Ammon's horn (tissue), 1 donor: ENCODE measurements around the gene CBY1.

Experiments used
- DNase-seq: peaks from one replicate; pipeline ENCODE4 v3.0.0-alpha.2; 2016; ENCODE audit warnings: low spot score

The CBY1 gene

GRCh38 chr22:38700789-38701628, 44.6 kb downstream of the CBY1 start, which contains the start of gene JOSD1:
Gene JOSD1 (minus strand): TSS chr22:38700943. CDS start chr22:38699987, 956 bp downstream.
- peak; percentile 97 for DNase-seq

GRCh38 chr22:38704654-38705234, 48.3 kb downstream of the CBY1 start:
- DNase-seq: no peak

- DNase-seq: peak; percentile 100
Measured at GRCh38 chr22:38705235-38706100, 49.0 kb downstream of the CBY1 start, which contains the start of gene GTPBP1. Gene GTPBP1 (plus strand): TSS chr22:38705944. CDS start chr22:38705956, 12 bp downstream.

GRCh38 chr22:38706101-38706900, 49.9 kb downstream of the CBY1 start:
- peak; percentile 49 for DNase-seq

GRCh38 chr22:38706901-38707195, 50.4 kb downstream of the CBY1 start:
- no peak for DNase-seq

- DNase-seq: no peak
Measured at GRCh38 chr22:38707346-38707745, 50.9 kb downstream of the CBY1 start.

- DNase-seq: no peak
Measured at GRCh38 chr22:38707984-38708383, 51.5 kb downstream of the CBY1 start.

- no peak for DNase-seq
Measured at GRCh38 chr22:38709306-38709705, 52.9 kb downstream of the CBY1 start.

- DNase-seq: no peak
Measured at GRCh38 chr22:38710351-38710750, 53.9 kb downstream of the CBY1 start.

GRCh38 chr22:38710866-38711265, 54.4 kb downstream of the CBY1 start:
- no peak for DNase-seq

- no peak for DNase-seq
Measured at GRCh38 chr22:38712486-38713207, 56.2 kb downstream of the CBY1 start.

GRCh38 chr22:38713921-38714320, 57.5 kb downstream of the CBY1 start:
- DNase-seq: no peak

GRCh38 chr22:38715176-38715764, 58.8 kb downstream of the CBY1 start:
- no peak for DNase-seq

- DNase-seq: no peak
Measured at GRCh38 chr22:38715852-38716251, 59.4 kb downstream of the CBY1 start.

- DNase-seq: no peak
Measured at GRCh38 chr22:38716271-38716670, 59.8 kb downstream of the CBY1 start.

GRCh38 chr22:38716826-38717225, 60.4 kb downstream of the CBY1 start:
- DNase-seq: no peak

- DNase-seq: no peak
Measured at GRCh38 chr22:38717244-38717643, 60.8 kb downstream of the CBY1 start.

GRCh38 chr22:38718414-38718813, 62.0 kb downstream of the CBY1 start:
- DNase-seq: no peak

- DNase-seq: no peak
Measured at GRCh38 chr22:38719196-38719595, 62.8 kb downstream of the CBY1 start.

- DNase-seq: no peak
Measured at GRCh38 chr22:38720350-38720749, 63.9 kb downstream of the CBY1 start.

GRCh38 chr22:38721551-38721950, 65.1 kb downstream of the CBY1 start:
- DNase-seq: no peak
